ENCODE results near the gene ARHGEF4. TPM values are rescaled to one million over a fixed set of nuclear protein-coding genes. Genes with fewer than 3 reads are reported as not detected.
A peak's percentile ranks its signal among the peaks of the same experiment; 100 is the strongest.

The ARHGEF4 gene
- total RNA-seq, 4 donors from 2014 or later, result 52.8 to 82.4 (median 73.3) TPM

DNA sequence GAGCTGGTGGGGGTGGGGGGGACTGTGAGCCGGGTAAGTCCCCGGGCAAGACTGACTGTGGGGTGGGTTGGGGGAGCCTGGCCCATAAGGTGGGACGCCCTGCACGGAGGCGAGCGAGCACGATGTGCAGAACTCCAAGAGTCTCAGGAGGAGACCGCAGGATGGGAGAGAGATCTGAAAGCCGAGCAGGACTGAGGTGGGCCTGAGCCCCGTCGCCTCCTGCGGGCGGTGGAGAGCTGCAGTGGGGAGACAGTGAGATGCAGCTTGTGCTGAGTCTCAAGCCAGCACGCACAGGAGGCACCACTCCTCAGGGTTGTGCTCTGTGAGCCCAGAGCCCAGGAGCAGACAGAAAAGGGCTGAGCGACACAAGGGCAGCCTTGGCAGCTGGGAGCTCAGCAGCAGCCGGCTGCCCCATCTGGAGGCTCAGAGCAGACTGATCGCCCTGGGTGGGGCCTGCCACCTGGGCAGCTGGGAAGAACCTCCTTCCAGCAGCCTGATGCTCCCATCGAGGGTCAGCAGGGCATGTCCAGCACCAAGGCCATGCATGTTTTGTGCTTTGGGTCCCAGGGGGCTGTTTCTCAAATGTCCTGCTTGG lies 15.9 kb downstream of the ARHGEF4 start:
- 81 to 93% methylated on average over 11 to 13 of the region's 18 CpGs for WGBS, 2 donors
- Histone ChIP-seq H3K27me3 (no peaks in the 10 kb centered on the region), H3K36me3 (no peaks in the 10 kb centered on the region), H3K4me3 (no peak overlapping the region), H3K9me3 (no peaks in the 10 kb centered on the region), H3K27ac (peak overlapping the region in 2 of 4 donors; percentile 66 to 74), H3K4me1 (peaks cover 9 to 48% (median 13%) of the 10 kb centered on the region in 3 donors)
- intact Hi-C loops (cut with DNase I), result no loop called here
- no peak for DNase-seq
- TF ChIP-seq, protein P1, sequence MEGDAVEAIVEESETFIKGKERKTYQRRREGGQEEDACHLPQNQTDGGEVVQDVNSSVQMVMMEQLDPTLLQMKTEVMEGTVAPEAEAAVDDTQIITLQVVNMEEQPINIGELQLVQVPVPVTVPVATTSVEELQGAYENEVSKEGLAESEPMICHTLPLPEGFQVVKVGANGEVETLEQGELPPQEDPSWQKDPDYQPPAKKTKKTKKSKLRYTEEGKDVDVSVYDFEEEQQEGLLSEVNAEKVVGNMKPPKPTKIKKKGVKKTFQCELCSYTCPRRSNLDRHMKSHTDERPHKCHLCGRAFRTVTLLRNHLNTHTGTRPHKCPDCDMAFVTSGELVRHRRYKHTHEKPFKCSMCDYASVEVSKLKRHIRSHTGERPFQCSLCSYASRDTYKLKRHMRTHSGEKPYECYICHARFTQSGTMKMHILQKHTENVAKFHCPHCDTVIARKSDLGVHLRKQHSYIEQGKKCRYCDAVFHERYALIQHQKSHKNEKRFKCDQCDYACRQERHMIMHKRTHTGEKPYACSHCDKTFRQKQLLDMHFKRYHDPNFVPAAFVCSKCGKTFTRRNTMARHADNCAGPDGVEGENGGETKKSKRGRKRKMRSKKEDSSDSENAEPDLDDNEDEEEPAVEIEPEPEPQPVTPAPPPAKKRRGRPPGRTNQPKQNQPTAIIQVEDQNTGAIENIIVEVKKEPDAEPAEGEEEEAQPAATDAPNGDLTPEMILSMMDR (IDR thresholded peaks at IDR 0.05), result no peak
- no peak for TF ChIP-seq POLR2A (IDR thresholded peaks at IDR 0.05)

DNA sequence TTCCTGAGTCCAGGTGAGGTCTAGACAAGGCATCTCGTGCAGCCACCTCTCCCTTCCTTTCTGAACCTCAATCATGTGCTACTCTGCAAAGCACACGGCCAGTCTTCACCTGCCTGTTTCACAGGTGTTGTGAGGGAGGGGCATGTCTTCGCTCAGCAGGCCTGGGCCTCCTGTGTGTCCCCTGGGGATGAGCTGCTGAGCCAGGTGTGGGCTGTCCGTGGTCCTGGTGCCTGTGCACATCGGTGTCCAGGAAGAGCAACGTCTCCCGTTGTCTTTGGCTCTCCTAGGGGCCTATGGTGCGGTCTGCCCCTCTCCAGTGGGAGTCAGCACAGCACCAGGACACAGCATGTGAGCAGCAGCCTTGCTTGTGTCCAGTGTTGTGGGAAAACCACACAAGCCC lies 16.7 kb downstream of the ARHGEF4 start:
- no peak overlapping the region for H3K4me3 ChIP-seq
- no peak for TF ChIP-seq POLR2A (IDR thresholded peaks at IDR 0.05)
- TF ChIP-seq, protein P1 (IDR thresholded peaks at IDR 0.05), result no peak
- H3K4me1 ChIP-seq, result peaks cover 9 to 48% (median 13%) of the 10 kb centered on the region in 3 donors
- no peak overlapping the region for H3K27ac ChIP-seq
- H3K36me3 ChIP-seq, result no peaks in the 10 kb centered on the region
- H3K9me3 ChIP-seq, result no peaks in the 10 kb centered on the region
- 38 to 60% methylated on average over 1 of the region's 8 CpGs for WGBS, 2 donors
- intact Hi-C loops (cut with DNase I), result no loop called here
- H3K27me3 ChIP-seq, result no peaks in the 10 kb centered on the region
- no peak for DNase-seq

DNA sequence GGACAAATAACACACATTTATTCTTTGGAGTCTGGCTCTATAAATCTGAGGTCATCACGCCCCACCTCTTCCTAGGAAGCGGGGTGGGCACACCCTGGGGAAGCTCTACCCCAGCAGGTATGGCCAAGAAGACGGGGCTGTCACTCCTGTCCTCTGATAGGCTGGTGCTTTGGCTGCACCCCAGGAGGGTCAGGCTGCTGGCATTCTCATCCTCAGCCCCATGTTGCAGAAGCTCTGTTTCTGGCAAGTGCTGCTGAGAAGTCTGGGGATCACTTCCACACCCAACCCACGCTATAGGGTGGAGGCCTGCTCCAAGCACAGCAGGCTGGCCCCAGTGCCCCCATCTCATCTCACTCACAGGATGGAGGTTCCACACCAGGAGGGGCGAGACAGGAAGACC lies 17.6 kb downstream of the ARHGEF4 start:
- Histone ChIP-seq H3K36me3 (no peaks in the 10 kb centered on the region), H3K4me1 (peaks cover 9 to 48% (median 13%) of the 10 kb centered on the region in 3 donors), H3K4me3 (no peak overlapping the region), H3K27me3 (no peaks in the 10 kb centered on the region), H3K9me3 (no peaks in the 10 kb centered on the region), H3K27ac (no peak overlapping the region)
- WGBS, 2 donors, result 73 to 80% methylated on average over 4 to 5 of the region's 5 CpGs
- TF ChIP-seq, protein P1 (IDR thresholded peaks at IDR 0.05), result no peak
- no peak for TF ChIP-seq POLR2A (IDR thresholded peaks at IDR 0.05)
- intact Hi-C loops (cut with DNase I), result no loop called here
- no peak for DNase-seq

DNA sequence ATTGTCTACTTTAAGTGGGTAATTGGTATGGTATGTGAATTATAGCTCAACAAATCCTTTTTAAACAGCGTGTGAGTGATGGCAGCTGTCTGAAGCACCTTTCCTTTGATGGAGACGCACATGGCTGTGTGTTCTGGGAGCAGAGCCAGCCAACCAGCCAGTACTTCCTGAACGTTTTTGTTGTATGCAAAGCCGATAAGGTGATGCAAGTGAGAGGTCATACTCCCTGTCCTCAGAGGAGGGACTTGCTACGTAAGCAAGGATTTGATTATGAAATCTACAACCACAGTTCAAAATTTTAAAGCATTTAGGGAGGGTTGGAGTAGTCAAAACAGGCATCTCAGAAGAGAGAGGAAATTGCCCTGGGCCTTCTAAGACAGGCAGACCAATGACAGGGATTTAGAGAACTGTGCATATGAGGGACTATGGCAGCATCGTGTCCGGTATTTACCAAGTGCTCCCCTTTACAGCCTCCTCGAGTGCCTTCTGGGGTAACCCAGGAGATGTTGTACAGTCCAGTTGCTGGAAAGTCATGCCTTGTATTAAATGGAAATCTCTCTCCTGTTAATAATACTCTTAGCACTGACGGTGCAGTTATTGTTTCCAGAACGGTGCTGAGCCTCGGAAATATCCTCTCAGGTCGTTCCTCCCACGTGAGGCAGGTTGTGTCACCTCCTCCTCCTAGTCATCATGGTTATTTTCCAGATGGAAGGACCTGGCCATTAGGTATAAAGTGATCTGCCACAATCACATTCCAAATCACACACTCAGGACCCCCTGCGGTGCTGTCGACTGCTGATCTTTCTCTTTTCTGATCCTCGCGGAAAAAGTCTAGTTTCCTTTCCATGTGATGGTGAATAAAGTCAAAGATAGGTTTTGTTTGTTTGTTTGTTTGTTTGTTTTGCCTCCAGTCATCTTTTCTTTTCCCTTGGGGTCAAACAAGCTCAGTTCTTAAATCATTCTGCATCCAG lies 28.4 kb downstream of the ARHGEF4 start:
- Histone ChIP-seq H3K27me3 (no peaks in the 10 kb centered on the region), H3K4me1 (peaks cover 0 to 51% (median 10%) of the 10 kb centered on the region in 3 donors), H3K36me3 (no peaks in the 10 kb centered on the region), H3K27ac (peak overlapping the region; percentile 70 to 89 (median 85)), H3K9me3 (no peaks in the 10 kb centered on the region), H3K4me3 (no peak overlapping the region)
- intact Hi-C loops (cut with DNase I), result no loop called here
- no peak for DNase-seq
- TF ChIP-seq, protein P1 (IDR thresholded peaks at IDR 0.05), result no peak
- no peak for TF ChIP-seq POLR2A (IDR thresholded peaks at IDR 0.05)
- 47 to 50% methylated on average over 15 to 17 of the region's 17 CpGs for WGBS, 2 donors

Measured in esophagus squamous epithelium (tissue), 5 donors.